OCI-LY1 (cell line): Measurements from ENCODE around the gene PARVA.
"Not testable (repeated sequence)": the region's sequence is repeated elsewhere in the genome, so short reads cannot be mapped to it uniquely, and the experiment has no call there.

ENCODE experiments used
- H2AFZ ChIP-seq: fragments of 200-600 bp; sonication (generic), shearing (Covaris generic); 2 replicates; pipeline ENCODE4 v1.6.0; 2014; ENCODE audit warnings: antibody characterized with exemption, mild to moderate bottlenecking, low read length
- H3F3A ChIP-seq: fragments of 200-600 bp; sonication (generic), shearing (Covaris generic); 2 replicates; pipeline ENCODE4 v1.6.0; 2014; ENCODE audit warnings: mild to moderate bottlenecking, antibody characterized with exemption, low read length, moderate library complexity; ENCODE audit not compliant: insufficient read depth
- H3K27ac ChIP-seq: fragments of 200-600 bp; sonication (generic); 2 replicates; pipeline ENCODE4 v1.5.1; 2014; ENCODE audit warnings: low read length, mixed run types, mild to moderate bottlenecking, low read depth; ENCODE audit not compliant: poor library complexity, severe bottlenecking
- H3K27me3 ChIP-seq: fragments of 200-600 bp; sonication (generic); 2 replicates; pipeline ENCODE4 v1.6.0; 2014; ENCODE audit warnings: antibody characterized with exemption, mild to moderate bottlenecking, low read length, moderate library complexity; ENCODE audit not compliant: insufficient read depth
- H3K36me3 ChIP-seq: fragments of 200-600 bp; sonication (generic); 2 replicates; pipeline ENCODE4 v1.6.1; 2014; ENCODE audit warnings: mild to moderate bottlenecking, antibody characterized with exemption, low read length, moderate library complexity, mixed read lengths; ENCODE audit not compliant: insufficient read depth
- H3K4me1 ChIP-seq: fragments of 200-600 bp; sonication (generic); 2 replicates; pipeline ENCODE4 v1.5.1; 2014; ENCODE audit warnings: mild to moderate bottlenecking, low read length, moderate library complexity; ENCODE audit not compliant: insufficient read depth, severe bottlenecking
- H3K4me2 ChIP-seq: fragments of 200-600 bp; sonication (generic), shearing (Covaris generic); 2 replicates; pipeline ENCODE4 v1.6.1; 2014; ENCODE audit warnings: low read length
- H3K4me3 ChIP-seq: fragments of 200-600 bp; sonication (generic); 2 replicates; pipeline ENCODE4 v1.5.1; 2014; ENCODE audit warnings: low read length, low read depth, mild to moderate bottlenecking, mixed read lengths; ENCODE audit not compliant: poor library complexity, severe bottlenecking
- H3K79me2 ChIP-seq: fragments of 200-600 bp; shearing (Covaris generic); 2 replicates; pipeline ENCODE4 v1.6.1; 2016; ENCODE audit warnings: mixed run types, low read length, mixed read lengths; ENCODE audit not compliant: insufficient read depth
- H3K9ac ChIP-seq: fragments of 200-600 bp; sonication (generic), shearing (Covaris generic); 2 replicates; pipeline ENCODE4 v1.6.1; 2014; ENCODE audit warnings: mild to moderate bottlenecking, low read length, mixed read lengths
- H3K9me2 ChIP-seq: fragments of 200-600 bp; sonication (generic), shearing (Covaris generic); 2 replicates; pipeline ENCODE4 v1.6.1; 2014; ENCODE audit warnings: low read depth, mild to moderate bottlenecking, low read length, mixed read lengths
- H3K9me3 ChIP-seq: fragments of 200-600 bp; shearing (Covaris generic); 2 replicates; pipeline ENCODE4 v1.6.1; 2014; ENCODE audit warnings: low read length, mixed read lengths
- H4K20me1 ChIP-seq: fragments of 200-600 bp; sonication (generic), shearing (Covaris generic); 2 replicates; pipeline ENCODE4 v1.6.0; 2016; ENCODE audit warnings: mild to moderate bottlenecking, low read length; ENCODE audit not compliant: insufficient read depth
- EZH2 ChIP-seq: fragments of 200-600 bp; sonication (generic), shearing (Covaris generic); IDR thresholded peaks from 2 replicates; pipeline ENCODE4 v1.8.0; 2017; ENCODE audit warnings: borderline replicate concordance, mixed run types, mild to moderate bottlenecking, antibody characterized with exemption, low read length, moderate library complexity, mixed read lengths
- TF ChIP-seq, protein P1 (sequence below): fragments of 200-600 bp; sonication (generic), shearing (Covaris generic); IDR thresholded peaks from 2 replicates; pipeline ENCODE4 v1.5.1; 2017; ENCODE audit warnings: mild to moderate bottlenecking, antibody characterized with exemption, low read length, moderate library complexity, mixed read lengths

Gene PARVA

GRCh38 chr11:12520054-12520453 lies 142.7 kb downstream of the PARVA start:
- Histone ChIP-seq H3K4me2 (no peak overlapping the region), H3K36me3 (no peaks in the 10 kb centered on the region), H3K27ac (no peak overlapping the region), H3F3A (no peaks in the 10 kb centered on the region), H2AFZ (no peak overlapping the region), H3K9me3 (no peaks in the 10 kb centered on the region), H3K4me1 (no peaks in the 10 kb centered on the region), H4K20me1 (no peaks in the 10 kb centered on the region), H3K9me2 (no peaks in the 10 kb centered on the region), H3K4me3 (no peak overlapping the region), H3K9ac (no peak overlapping the region), H3K27me3 (0 out of 2 replicates have a peak, but pooled peaks cover 3% of the 10 kb centered on the region), H3K79me2 (no peaks in the 10 kb centered on the region)
- TF ChIP-seq, protein P1, sequence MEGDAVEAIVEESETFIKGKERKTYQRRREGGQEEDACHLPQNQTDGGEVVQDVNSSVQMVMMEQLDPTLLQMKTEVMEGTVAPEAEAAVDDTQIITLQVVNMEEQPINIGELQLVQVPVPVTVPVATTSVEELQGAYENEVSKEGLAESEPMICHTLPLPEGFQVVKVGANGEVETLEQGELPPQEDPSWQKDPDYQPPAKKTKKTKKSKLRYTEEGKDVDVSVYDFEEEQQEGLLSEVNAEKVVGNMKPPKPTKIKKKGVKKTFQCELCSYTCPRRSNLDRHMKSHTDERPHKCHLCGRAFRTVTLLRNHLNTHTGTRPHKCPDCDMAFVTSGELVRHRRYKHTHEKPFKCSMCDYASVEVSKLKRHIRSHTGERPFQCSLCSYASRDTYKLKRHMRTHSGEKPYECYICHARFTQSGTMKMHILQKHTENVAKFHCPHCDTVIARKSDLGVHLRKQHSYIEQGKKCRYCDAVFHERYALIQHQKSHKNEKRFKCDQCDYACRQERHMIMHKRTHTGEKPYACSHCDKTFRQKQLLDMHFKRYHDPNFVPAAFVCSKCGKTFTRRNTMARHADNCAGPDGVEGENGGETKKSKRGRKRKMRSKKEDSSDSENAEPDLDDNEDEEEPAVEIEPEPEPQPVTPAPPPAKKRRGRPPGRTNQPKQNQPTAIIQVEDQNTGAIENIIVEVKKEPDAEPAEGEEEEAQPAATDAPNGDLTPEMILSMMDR, result no peak
- TF ChIP-seq EZH2, result no peak

GRCh38 chr11:12520576-12520975 lies 143.2 kb downstream of the PARVA start:
- not testable (repeated sequence) for H3K27ac ChIP-seq, H3K36me3 ChIP-seq, H3K4me3 ChIP-seq, H3K79me2 ChIP-seq, H3K4me1 ChIP-seq, H3K4me2 ChIP-seq, H3K27me3 ChIP-seq, H3K9me3 ChIP-seq, H3K9ac ChIP-seq, H4K20me1 ChIP-seq, H3K9me2 ChIP-seq, H2AFZ ChIP-seq, H3F3A ChIP-seq

- Histone ChIP-seq H3F3A (no peaks in the 10 kb centered on the region), H3K79me2 (no peaks in the 10 kb centered on the region), H3K9me3 (no peaks in the 10 kb centered on the region), H3K4me3 (no peak overlapping the region), H3K9ac (no peak overlapping the region), H2AFZ (no peak overlapping the region), H3K27me3 (0 out of 2 replicates have a peak, but pooled peaks cover 3% of the 10 kb centered on the region), H3K9me2 (no peaks in the 10 kb centered on the region), H3K36me3 (no peaks in the 10 kb centered on the region), H4K20me1 (no peaks in the 10 kb centered on the region), H3K27ac (no peak overlapping the region), H3K4me1 (no peaks in the 10 kb centered on the region), H3K4me2 (no peak overlapping the region)
- no peak for TF ChIP-seq EZH2
- TF ChIP-seq, protein P1, result no peak
Observed at GRCh38 chr11:12523180-12523924, 146.0 kb downstream of the PARVA start.

- H3K9ac ChIP-seq, result no peak overlapping the region
- no peaks in the 10 kb centered on the region for H3K9me3 ChIP-seq
- 0 out of 2 replicates have a peak, but pooled peaks cover 3% of the 10 kb centered on the region for H3K27me3 ChIP-seq
- H2AFZ ChIP-seq, result no peak overlapping the region
- no peaks in the 10 kb centered on the region for H3K4me1 ChIP-seq
- no peaks in the 10 kb centered on the region for H3K36me3 ChIP-seq
- H3K9me2 ChIP-seq, result no peaks in the 10 kb centered on the region
- H3K4me3 ChIP-seq, result no peak overlapping the region
- no peaks in the 10 kb centered on the region for H3F3A ChIP-seq
- TF ChIP-seq EZH2, result no peak
- no peak overlapping the region for H3K4me2 ChIP-seq
- H3K79me2 ChIP-seq, result no peaks in the 10 kb centered on the region
- H4K20me1 ChIP-seq, result no peaks in the 10 kb centered on the region
- no peak overlapping the region for H3K27ac ChIP-seq
Observed at GRCh38 chr11:12524865-12525264, 147.5 kb downstream of the PARVA start.
